K562 (cell line): ENCODE results near the gene CHRNE. TPM values are rescaled to one million over a fixed set of nuclear protein-coding genes. Genes with fewer than 3 reads are reported as not detected.

ENCODE experiments used
- CCNT2 ChIP-seq: IDR thresholded peaks from 2 replicates; pipeline ENCODE4 v1.6.1; 2011; ENCODE audit warnings: borderline replicate concordance, low read depth, mild to moderate bottlenecking, moderate library complexity, mixed read lengths, low read length; ENCODE audit not compliant: insufficient read length; ENCODE audit errors: extremely low read depth
- ELF1 ChIP-seq: fragments of 200-800 bp; sonication (Bioruptor generic); IDR thresholded peaks from 2 replicates; pipeline ENCODE4 v1.6.1; 2016; ENCODE audit warnings: missing genetic modification characterization, missing compliant biosample characterization
- EP400 ChIP-seq: fragments of 450-650 bp; IDR thresholded peaks from 2 replicates; pipeline ENCODE4 v1.6.1; 2017; ENCODE audit warnings: antibody characterized with exemption, mild to moderate bottlenecking, moderate library complexity
- FOSL1 ChIP-seq: fragments of 200-800 bp; sonication (Bioruptor generic); conservative IDR thresholded peaks from 2 replicates; pipeline ENCODE4 v1.6.1; 2016; ENCODE audit warnings: missing genetic modification characterization, missing compliant biosample characterization
- FOXJ2 ChIP-seq: fragments of 200-800 bp; sonication (Bioruptor generic); IDR thresholded peaks from 2 replicates; pipeline ENCODE4 v1.6.1; 2016; ENCODE audit warnings: missing genetic modification characterization, missing compliant biosample characterization
- HDAC6 ChIP-seq: IDR thresholded peaks from 2 replicates; pipeline ENCODE4 v1.6.1; 2012; ENCODE audit warnings: low read depth, mild to moderate bottlenecking, control low read depth, inconsistent platforms, low read length, moderate library complexity
- HOXB6 ChIP-seq: fragments of 250-450 bp; sonication (Bioruptor Pico); IDR thresholded peaks from 2 replicates; pipeline ENCODE4 v1.5.1; 2022; ENCODE audit warnings: mild to moderate bottlenecking, borderline replicate concordance
- PCBP2 ChIP-seq: fragments of 200-400 bp; formaldehyde crosslinking; IDR thresholded peaks from 2 replicates; pipeline ENCODE4 v1.6.1; 2018; ENCODE audit warnings: low read length, low read depth, mild to moderate bottlenecking, moderate library complexity; ENCODE audit not compliant: poor library complexity, severe bottlenecking
- POLR2G ChIP-seq: fragments of 200-400 bp; formaldehyde crosslinking; IDR thresholded peaks from 2 replicates; pipeline ENCODE4 v1.6.1; 2017; ENCODE audit warnings: low read depth, mild to moderate bottlenecking, antibody characterized with exemption, low read length, moderate library complexity
- RB1 ChIP-seq: fragments of 450-650 bp; IDR thresholded peaks from 2 replicates; pipeline ENCODE4 v1.6.1; 2017; ENCODE audit warnings: low read depth, mild to moderate bottlenecking
- SETDB1 ChIP-seq: IDR thresholded peaks from one replicate; pipeline ENCODE4 v1.6.1; 2012; ENCODE audit warnings: low read length, control low read depth, inconsistent platforms
- SMARCE1 ChIP-seq: fragments of 450-650 bp; IDR thresholded peaks from 2 replicates; pipeline ENCODE4 v1.7.1; 2016; ENCODE audit warnings: mild to moderate bottlenecking
- SP2 ChIP-seq: IDR thresholded peaks from 2 replicates; pipeline ENCODE4 v1.6.1; 2011; ENCODE audit warnings: mild to moderate bottlenecking, low read depth, low read length, moderate library complexity; ENCODE audit not compliant: poor library complexity, severe bottlenecking; ENCODE audit errors: extremely low read depth
- SPI1 ChIP-seq: IDR thresholded peaks from 2 replicates; pipeline ENCODE4 v1.6.1; 2011; ENCODE audit warnings: low read depth, low read length, control low read depth, borderline replicate concordance
- SRSF9 ChIP-seq: fragments of 200-400 bp; formaldehyde crosslinking; IDR thresholded peaks from 2 replicates; pipeline ENCODE4 v1.6.1; 2017; ENCODE audit warnings: low read depth, low read length, borderline replicate concordance
- TEAD4 ChIP-seq, 2 experiments: sonication (generic) in 1 of 2; formaldehyde crosslinking in 1 of 2; IDR thresholded peaks; 2 replicates each; pipeline versions ENCODE4 v1.6.1 to v1.8.0; 2012 to 2022; ENCODE audit warnings: borderline replicate concordance in 1 of 2, inconsistent platforms in 1 of 2, low read length in 1 of 2, mild to moderate bottlenecking in 1 of 2, missing genetic modification reagents in 1 of 2
- ZFP30 ChIP-seq: fragments of 250-450 bp; sonication (Bioruptor Pico); IDR thresholded peaks from 2 replicates; pipeline ENCODE4 v1.8.0; 2022; ENCODE audit warnings: moderate library complexity, mild to moderate bottlenecking, inconsistent platforms, borderline replicate concordance
- ZNF79 ChIP-seq: fragments of 250-450 bp; sonication (Bioruptor Pico); IDR thresholded peaks from 2 replicates; pipeline ENCODE4 v1.4.0; 2020; ENCODE audit warnings: low read depth, mild to moderate bottlenecking, moderate library complexity
- polyA plus RNA-seq, 8 experiments: library from polyadenylated mRNA; depleted of rRNA in 4 of 8; stranded (reverse) in 5 of 8; unstranded in 3 of 8; fragments of >200 nt; fragmentation: Nextera tagmentation in 2 of 8; fragmentation: Illumina TruSeq in 1 of 8; extraction: Ambion mirVana in 2 of 8; extraction: Trizol in 1 of 8; gene quantifications; 2 replicates each; pipeline versions ENCODE4 v1.2.1 to v1.2.3, GENCODE V29; 2011 to 2014; ENCODE audit warnings: inconsistent platforms in 1 of 8, missing spikeins in 1 of 8
- total RNA-seq, 7 experiments: library from RNA; depleted of rRNA in 6 of 7; stranded (reverse); fragments of >200 nt in 6 of 7; fragmentation: Illumina TruSeq in 2 of 7; extraction: Trizol in 2 of 7; gene quantifications; 2 replicates each; pipeline versions ENCODE4 v1.2.1 to v1.2.3, GENCODE V29; 2011 to 2021; ENCODE audit warnings: low replicate concordance in 1 of 7
- TF ChIP-seq, protein P1 (sequence below): fragments of 250-450 bp; sonication (Bioruptor Pico); IDR thresholded peaks from 2 replicates; pipeline ENCODE4 v1.8.0; 2022; ENCODE audit warnings: moderate library complexity, mild to moderate bottlenecking, inconsistent platforms
- TF ChIP-seq, protein P2 (sequence below): fragments of 450-650 bp; conservative IDR thresholded peaks from 2 replicates; pipeline ENCODE4 v1.6.1; 2016; ENCODE audit warnings: missing genetic modification characterization, low read depth, mild to moderate bottlenecking, control low read depth, missing compliant biosample characterization
- TF ChIP-seq, protein P3 (sequence below): sonication (generic); formaldehyde crosslinking; IDR thresholded peaks from 2 replicates; pipeline ENCODE4 v1.8.0; 2022; ENCODE audit warnings: mild to moderate bottlenecking, missing genetic modification reagents
- TF ChIP-seq, protein P4 (sequence below), 2 experiments: fragments of 450-650 bp; conservative IDR thresholded peaks; 2 replicates each; pipeline ENCODE4 v1.6.1; 2017; ENCODE audit warnings: mild to moderate bottlenecking in 2 of 2, moderate library complexity in 2 of 2

CHRNE gene
- total and polyA plus RNA-seq, 9 of the 15 experiments (the other 6 are each of a cell fraction or from before 2014, with no cell fraction given): not detected

DNA sequence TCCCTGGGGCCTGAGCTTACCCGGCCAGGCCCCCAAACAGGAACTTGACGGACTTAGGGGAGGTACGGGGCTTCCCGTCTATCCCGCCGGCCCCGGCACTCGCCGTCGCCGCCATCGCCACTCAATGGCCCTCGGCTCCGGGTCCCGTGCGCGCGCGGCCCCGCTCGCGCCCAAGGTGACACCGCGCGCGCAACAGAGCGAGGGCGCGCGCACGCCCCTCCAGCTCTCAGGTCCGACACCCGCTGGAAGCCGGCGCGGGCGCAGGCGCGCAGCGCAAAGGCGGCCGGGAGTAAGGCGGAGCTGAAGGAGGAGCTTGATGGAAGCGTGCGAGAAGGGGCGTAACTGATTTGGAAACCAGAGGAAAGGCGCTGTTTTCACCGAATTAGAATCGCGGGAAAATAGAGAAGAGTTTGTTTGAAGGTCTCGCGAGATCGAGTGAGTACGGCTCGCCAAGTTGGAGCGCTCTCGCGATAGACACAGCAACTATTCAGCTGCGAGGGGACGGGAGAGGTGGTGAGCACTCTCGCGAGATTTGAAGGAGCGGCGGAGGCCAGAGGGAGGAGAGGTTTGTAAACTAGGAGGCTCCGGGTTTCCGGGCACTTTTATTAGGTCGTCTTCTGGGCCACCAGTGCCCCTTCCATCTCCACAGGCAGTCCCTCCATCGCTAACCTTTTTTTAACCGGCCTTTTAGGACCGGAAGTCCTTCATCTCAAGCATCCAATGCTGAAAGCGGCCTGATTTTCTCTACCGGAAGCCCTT is 37.1 kb upstream of the CHRNE start, which contains the start of the genes RNF167 and SLC25A11 (continued):
- TF ChIP-seq, protein P1, sequence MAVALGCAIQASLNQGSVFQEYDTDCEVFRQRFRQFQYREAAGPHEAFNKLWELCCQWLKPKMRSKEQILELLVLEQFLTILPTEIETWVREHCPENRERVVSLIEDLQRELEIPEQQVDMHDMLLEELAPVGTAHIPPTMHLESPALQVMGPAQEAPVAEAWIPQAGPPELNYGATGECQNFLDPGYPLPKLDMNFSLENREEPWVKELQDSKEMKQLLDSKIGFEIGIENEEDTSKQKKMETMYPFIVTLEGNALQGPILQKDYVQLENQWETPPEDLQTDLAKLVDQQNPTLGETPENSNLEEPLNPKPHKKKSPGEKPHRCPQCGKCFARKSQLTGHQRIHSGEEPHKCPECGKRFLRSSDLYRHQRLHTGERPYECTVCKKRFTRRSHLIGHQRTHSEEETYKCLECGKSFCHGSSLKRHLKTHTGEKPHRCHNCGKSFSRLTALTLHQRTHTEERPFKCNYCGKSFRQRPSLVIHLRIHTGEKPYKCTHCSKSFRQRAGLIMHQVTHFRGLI (CRISPR knock-in tag): no peak
- TF ChIP-seq TEAD4 (IDR thresholded peaks at IDR 0.05; ENCODE audit: low read length): no peak
- no peak for TF ChIP-seq TEAD4 (CRISPR knock-in tag; IDR thresholded peaks at IDR 0.05; ENCODE audit: borderline replicate concordance)
- TF ChIP-seq HOXB6: no peak
- peak; percentile 72 for TF ChIP-seq EP400
- peak; percentile 21; the same call in 1 of the 2 replicates for TF ChIP-seq FOSL1 (tag)
- TF ChIP-seq SRSF9: no peak
- no peak for TF ChIP-seq ZNF79 (CRISPR knock-in tag)
- TF ChIP-seq, protein P2, sequence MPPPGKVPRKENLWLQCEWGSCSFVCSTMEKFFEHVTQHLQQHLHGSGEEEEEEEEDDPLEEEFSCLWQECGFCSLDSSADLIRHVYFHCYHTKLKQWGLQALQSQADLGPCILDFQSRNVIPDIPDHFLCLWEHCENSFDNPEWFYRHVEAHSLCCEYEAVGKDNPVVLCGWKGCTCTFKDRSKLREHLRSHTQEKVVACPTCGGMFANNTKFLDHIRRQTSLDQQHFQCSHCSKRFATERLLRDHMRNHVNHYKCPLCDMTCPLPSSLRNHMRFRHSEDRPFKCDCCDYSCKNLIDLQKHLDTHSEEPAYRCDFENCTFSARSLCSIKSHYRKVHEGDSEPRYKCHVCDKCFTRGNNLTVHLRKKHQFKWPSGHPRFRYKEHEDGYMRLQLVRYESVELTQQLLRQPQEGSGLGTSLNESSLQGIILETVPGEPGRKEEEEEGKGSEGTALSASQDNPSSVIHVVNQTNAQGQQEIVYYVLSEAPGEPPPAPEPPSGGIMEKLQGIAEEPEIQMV (tag): no peak
- TF ChIP-seq HDAC6: no peak
- TF ChIP-seq, protein P3, sequence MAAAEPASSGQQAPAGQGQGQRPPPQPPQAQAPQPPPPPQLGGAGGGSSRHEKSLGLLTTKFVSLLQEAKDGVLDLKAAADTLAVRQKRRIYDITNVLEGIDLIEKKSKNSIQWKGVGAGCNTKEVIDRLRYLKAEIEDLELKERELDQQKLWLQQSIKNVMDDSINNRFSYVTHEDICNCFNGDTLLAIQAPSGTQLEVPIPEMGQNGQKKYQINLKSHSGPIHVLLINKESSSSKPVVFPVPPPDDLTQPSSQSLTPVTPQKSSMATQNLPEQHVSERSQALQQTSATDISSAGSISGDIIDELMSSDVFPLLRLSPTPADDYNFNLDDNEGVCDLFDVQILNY: no peak
- TF ChIP-seq PCBP2: no peak
- no peak for TF ChIP-seq SPI1
- peak; percentile 82 for TF ChIP-seq FOXJ2 (tag)
- TF ChIP-seq POLR2G: peak; percentile 97
- TF ChIP-seq RB1: peak; percentile 80
- no peak for TF ChIP-seq SP2
- TF ChIP-seq SMARCE1: no peak
- TF ChIP-seq, protein P4, sequence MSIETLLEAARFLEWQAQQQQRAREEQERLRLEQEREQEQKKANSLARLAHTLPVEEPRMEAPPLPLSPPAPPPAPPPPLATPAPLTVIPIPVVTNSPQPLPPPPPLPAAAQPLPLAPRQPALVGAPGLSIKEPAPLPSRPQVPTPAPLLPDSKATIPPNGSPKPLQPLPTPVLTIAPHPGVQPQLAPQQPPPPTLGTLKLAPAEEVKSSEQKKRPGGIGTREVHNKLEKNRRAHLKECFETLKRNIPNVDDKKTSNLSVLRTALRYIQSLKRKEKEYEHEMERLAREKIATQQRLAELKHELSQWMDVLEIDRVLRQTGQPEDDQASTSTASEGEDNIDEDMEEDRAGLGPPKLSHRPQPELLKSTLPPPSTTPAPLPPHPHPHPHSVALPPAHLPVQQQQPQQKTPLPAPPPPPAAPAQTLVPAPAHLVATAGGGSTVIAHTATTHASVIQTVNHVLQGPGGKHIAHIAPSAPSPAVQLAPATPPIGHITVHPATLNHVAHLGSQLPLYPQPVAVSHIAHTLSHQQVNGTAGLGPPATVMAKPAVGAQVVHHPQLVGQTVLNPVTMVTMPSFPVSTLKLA (conservative IDR thresholded peaks at IDR 0.05): peak in 1 of 2 experiments; percentile 47; a peak in 3 of 4 replicates
- TF ChIP-seq CCNT2: peak; percentile 71
- TF ChIP-seq SETDB1: no peak
- no peak for TF ChIP-seq ZFP30
- TF ChIP-seq ELF1 (tag): peak; percentile 84; the same call in 1 of the 2 replicates
